A673 (cell line): ENCODE results near the gene CYP17A1.
"Not testable (repeated sequence)": the region's sequence is repeated elsewhere in the genome, so short reads cannot be mapped to it uniquely, and the experiment has no call there.

Source experiments
- EZH2 ChIP-seq: fragments of 200-600 bp; sonication (generic); IDR thresholded peaks from 2 replicates; pipeline ENCODE4 v1.6.1; 2017; ENCODE audit warnings: borderline replicate concordance, low read depth, mild to moderate bottlenecking, mixed read lengths, antibody characterized with exemption, low read length; ENCODE audit not compliant: poor library complexity, severe bottlenecking
- TF ChIP-seq, protein P1 (sequence below): fragments of 300-800, 200-600 bp; sonication (generic); conservative IDR thresholded peaks from 2 replicates; pipeline ENCODE4 v1.5.1; 2017; ENCODE audit warnings: low read depth, mild to moderate bottlenecking, antibody characterized with exemption, low read length, moderate library complexity, mixed read lengths

DNA sequence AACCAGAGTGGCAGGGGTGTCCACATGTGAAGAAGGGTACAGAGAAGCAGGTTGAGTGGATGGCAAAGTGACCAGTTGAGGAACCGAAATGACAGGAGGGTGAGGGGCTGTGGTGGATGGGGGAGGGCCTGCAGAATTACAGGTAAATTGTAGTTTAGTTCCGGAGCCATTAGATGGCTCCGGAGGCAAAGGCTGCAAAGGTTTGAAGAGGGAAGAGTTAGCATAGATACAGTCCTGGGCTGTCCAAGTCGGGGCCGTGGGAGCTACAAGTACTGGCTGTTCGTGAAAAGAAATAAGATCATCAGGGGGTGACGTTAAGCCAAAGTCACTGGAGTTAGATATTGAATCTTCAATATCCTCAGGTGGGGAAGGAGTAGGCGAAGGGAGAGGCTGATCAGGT is 5.9 kb upstream of the CYP17A1 start:
- TF ChIP-seq, protein P1, sequence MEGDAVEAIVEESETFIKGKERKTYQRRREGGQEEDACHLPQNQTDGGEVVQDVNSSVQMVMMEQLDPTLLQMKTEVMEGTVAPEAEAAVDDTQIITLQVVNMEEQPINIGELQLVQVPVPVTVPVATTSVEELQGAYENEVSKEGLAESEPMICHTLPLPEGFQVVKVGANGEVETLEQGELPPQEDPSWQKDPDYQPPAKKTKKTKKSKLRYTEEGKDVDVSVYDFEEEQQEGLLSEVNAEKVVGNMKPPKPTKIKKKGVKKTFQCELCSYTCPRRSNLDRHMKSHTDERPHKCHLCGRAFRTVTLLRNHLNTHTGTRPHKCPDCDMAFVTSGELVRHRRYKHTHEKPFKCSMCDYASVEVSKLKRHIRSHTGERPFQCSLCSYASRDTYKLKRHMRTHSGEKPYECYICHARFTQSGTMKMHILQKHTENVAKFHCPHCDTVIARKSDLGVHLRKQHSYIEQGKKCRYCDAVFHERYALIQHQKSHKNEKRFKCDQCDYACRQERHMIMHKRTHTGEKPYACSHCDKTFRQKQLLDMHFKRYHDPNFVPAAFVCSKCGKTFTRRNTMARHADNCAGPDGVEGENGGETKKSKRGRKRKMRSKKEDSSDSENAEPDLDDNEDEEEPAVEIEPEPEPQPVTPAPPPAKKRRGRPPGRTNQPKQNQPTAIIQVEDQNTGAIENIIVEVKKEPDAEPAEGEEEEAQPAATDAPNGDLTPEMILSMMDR, result not testable (repeated sequence)
- TF ChIP-seq EZH2, result not testable (repeated sequence)
